ENCODE results near the gene CELF2. TPM values are rescaled to one million over a fixed set of nuclear protein-coding genes. Genes with fewer than 3 reads are reported as not detected.

The CELF2 gene
- total RNA-seq, 1 experiment from 2014 or later = 28.7 TPM

GRCh38 chr10:10994360-10994759, 23.3 kb upstream of the CELF2 start:
- H2BK120ac ChIP-seq (ENCODE audit: low read depth, low read length, poor library complexity, severe bottlenecking) = no peak overlapping the region
- H2BK12ac ChIP-seq (ENCODE audit: insufficient read length, low read depth, low read length) = no peak overlapping the region
- H3K4ac ChIP-seq (ENCODE audit: low read depth, low read length) = no peak overlapping the region
- H3K23ac ChIP-seq (ENCODE audit: insufficient read length, low read depth, low read length) = no peak overlapping the region
- H4K20me1 ChIP-seq (ENCODE audit: control insufficient read depth, insufficient read depth, insufficient read length) = no peaks in the 10 kb centered on the region
- H3K79me2 ChIP-seq (ENCODE audit: insufficient read depth, low read length) = no peaks in the 10 kb centered on the region
- Mint-ChIP-seq H3K4me3 (no peak overlapping the region), H3K27me3 (ENCODE audit: low read depth) (peaks cover 2% of the 10 kb centered on the region), H3K36me3 (ENCODE audit: insufficient read depth in 1 of 3, low read depth in 3 of 3) (peaks cover 0 to 4% (median 0%) of the 10 kb centered on the region in 3 experiments; a peak in 4 of 7 replicates), H3K9me3 (peaks cover 4% of the 10 kb centered on the region in 2 experiments; a peak in 4 of 5 replicates), H3K4me1 (no peaks in the 10 kb centered on the region), H3K27ac (no peak overlapping the region)
- no peaks in the 10 kb centered on the region for H3K27me3 ChIP-seq (ENCODE audit: insufficient read depth, low read length)
- no peak overlapping the region for H3K27ac ChIP-seq (ENCODE audit: insufficient read length, low read depth, low read length)
- no peaks in the 10 kb centered on the region for H3K23me2 ChIP-seq (ENCODE audit: insufficient read length, low read depth, low read length, poor library complexity, severe bottlenecking)
- H3K18ac ChIP-seq (ENCODE audit: insufficient read length, low read depth, low read length) = no peak overlapping the region
- H3K9me3 ChIP-seq (ENCODE audit: control insufficient read depth, low read depth, low read length) = no peaks in the 10 kb centered on the region
- H3K4me1 ChIP-seq (ENCODE audit: insufficient read depth, low read length) = no peaks in the 10 kb centered on the region
- H2AK5ac ChIP-seq (ENCODE audit: insufficient read length, low read length) = no peak overlapping the region
- no peak overlapping the region for H3K14ac ChIP-seq (ENCODE audit: insufficient read depth, low read length)
- H3K9ac ChIP-seq (ENCODE audit: extremely low read depth, insufficient read length, low read length) = no peak overlapping the region
- H3K79me1 ChIP-seq (ENCODE audit: insufficient read depth, low read depth, low read length, poor library complexity, severe bottlenecking) = no peaks in the 10 kb centered on the region
- TF ChIP-seq CTCF (conservative IDR thresholded peaks at IDR 0.05) = no peak
- no CpG with 5 or more reads among the region's 2 CpGs for WGBS (ENCODE audit: extremely low coverage, insufficient read length, low lambda C conversion rate)
- H4K91ac ChIP-seq (ENCODE audit: insufficient read length, low read depth, low read length) = no peak overlapping the region
- DNase-seq = no peak
- no peak overlapping the region for H3T11ph ChIP-seq (ENCODE audit: low read length)
- no peak overlapping the region for H4K8ac ChIP-seq (replicated peaks; ENCODE audit: insufficient read length, low read depth, low read length)
- H3K56ac ChIP-seq (ENCODE audit: insufficient read length, low read depth, low read length) = no peak overlapping the region
- H2BK15ac ChIP-seq (ENCODE audit: low read depth, low read length) = no peak overlapping the region
- H3K4me2 ChIP-seq (ENCODE audit: insufficient read depth, insufficient read length, low read length) = no peak overlapping the region
- no peak overlapping the region for H2BK20ac ChIP-seq (ENCODE audit: low read depth, low read length, poor library complexity, severe bottlenecking)
- no peak overlapping the region for H2BK5ac ChIP-seq (ENCODE audit: insufficient read length, low read length)
- H2AFZ ChIP-seq (ENCODE audit: low read length) = no peak overlapping the region
- H4K5ac ChIP-seq (ENCODE audit: insufficient read length, low read depth, low read length) = no peak overlapping the region
